ENCODE data around the gene ADAMTS3. TPM values are rescaled to one million over a fixed set of nuclear protein-coding genes. Genes with fewer than 3 reads are reported as not detected.

ADAMTS3 gene
- total and polyA plus RNA-seq, 2 donors (not counting 3 experiments of a cell fraction or from before 2014, with no cell fraction given), result 0.37 to 1.3 TPM

GRCh38 chr4:72557021-72557420 lies 12.0 kb downstream of the ADAMTS3 start:
- no peak overlapping the region for H3K4me3 ChIP-seq (replicated peaks in 1 of 3; ENCODE audit: insufficient read depth in 1 of 3, low read depth in 1 of 3, low read length in 3 of 3)
- TF ChIP-seq POLR2AphosphoS5 (IDR thresholded peaks at IDR 0.05; ENCODE audit: insufficient read depth, low read depth, low read length) (no peak), EZH2 (IDR thresholded peaks at IDR 0.05; ENCODE audit: borderline replicate concordance, low read depth, low read length, severe bottlenecking) (no peak), MAX (IDR thresholded peaks at IDR 0.05; ENCODE audit: insufficient read depth, insufficient read length) (no peak), MYC (IDR thresholded peaks at IDR 0.05; ENCODE audit: low read depth, low read length) (no peak), JUN (IDR thresholded peaks at IDR 0.05; ENCODE audit: borderline replicate concordance, insufficient read depth, insufficient read length, low read depth) (no peak), POLR2A (IDR thresholded peaks at IDR 0.05; ENCODE audit: low read depth, low read length) (no peak), CTCF (IDR thresholded peaks at IDR 0.05; ENCODE audit: extremely low read depth in 1 of 2, insufficient read depth in 1 of 2, low read depth in 1 of 2, low read length in 2 of 2) (no peak), FOS (IDR thresholded peaks at IDR 0.05; ENCODE audit: borderline replicate concordance, insufficient read depth, low read length) (no peak), GATA2 (IDR thresholded peaks at IDR 0.05; ENCODE audit: insufficient read depth, insufficient read length, low read depth, low read length) (no peak)
- H2AFZ ChIP-seq (ENCODE audit: low read depth, low read length), result no peak overlapping the region
- CTCF ChIA-PET, result interaction anchor here (1.5 kb wide), 1 partner anchor 52 kb away, joined by 3 read pairs; no protein-coding TSS in a partner anchor
- no peak overlapping the region for H3K4me2 ChIP-seq (ENCODE audit: insufficient read depth, low read length)
- POLR2A ChIA-PET, result no interaction called here
- no peak overlapping the region for H3K27ac ChIP-seq (ENCODE audit: insufficient read depth, low read depth, low read length)
- no peaks in the 10 kb centered on the region for H3K4me1 ChIP-seq (ENCODE audit: control insufficient read depth, extremely low read depth, insufficient read depth, low read length)
- H4K20me1 ChIP-seq (replicated peaks; ENCODE audit: control insufficient read depth, extremely low read depth, insufficient read depth, low read length), result no peaks in the 10 kb centered on the region
- no peaks in the 10 kb centered on the region for H3K9me1 ChIP-seq (replicated peaks; ENCODE audit: control insufficient read depth, extremely low read depth, insufficient read depth, low read length)
- H3K9me3 ChIP-seq (replicated peaks; ENCODE audit: control insufficient read depth, insufficient read depth, low read length), result no peaks in the 10 kb centered on the region
- intact Hi-C loops (cut with micrococcal nuclease) (no loop called here), dilution Hi-C loops (cut with MboI; ENCODE audit: extremely low pct_ligation_motif_present, low sequenced_read_pairs) (no loop called here)
- H3K79me2 ChIP-seq (ENCODE audit: control insufficient read depth, insufficient read depth, low read length), result no peaks in the 10 kb centered on the region
- DNase-seq (ENCODE audit: low read depth, low spot score), result no peak
- BruUV-seq (replicated peaks), result no TSS peak
- H3K36me3 ChIP-seq (ENCODE audit: control insufficient read depth in 2 of 2, extremely low read depth in 1 of 2, insufficient read depth in 2 of 2, low read length in 2 of 2), result no peaks in the 10 kb centered on the region
- no peaks in the 10 kb centered on the region for H3K27me3 ChIP-seq (ENCODE audit: control insufficient read depth in 2 of 2, insufficient read depth in 2 of 2, low read length in 2 of 2)
- no peak for FAIRE-seq
- H3K9ac ChIP-seq (replicated peaks; ENCODE audit: extremely low read depth, insufficient read depth, low read length), result no peak overlapping the region
